SU-DHL-6 (cell line): ENCODE results near the gene PRLR.

Source experiments
- H2AFZ ChIP-seq: fragments of 200-600 bp; sonication (generic); 2 replicates; pipeline ENCODE4 v1.6.1; 2014; ENCODE audit warnings: low read depth, mild to moderate bottlenecking, moderate library complexity, mixed read lengths, antibody characterized with exemption, low read length; ENCODE audit not compliant: severe bottlenecking
- H3F3A ChIP-seq: fragments of 200-600 bp; shearing (Covaris generic); 2 replicates; pipeline ENCODE4 v1.6.0; 2016; ENCODE audit warnings: antibody characterized with exemption, mild to moderate bottlenecking; ENCODE audit not compliant: insufficient read depth
- H3K27ac ChIP-seq: fragments of 200-600 bp; sonication (generic); 2 replicates; pipeline ENCODE4 v1.5.1; 2016; ENCODE audit warnings: low read depth, mild to moderate bottlenecking, low read length, moderate library complexity, mixed read lengths
- H3K27me3 ChIP-seq: fragments of 200-600 bp; sonication (generic), shearing (Covaris generic); 2 replicates; pipeline ENCODE4 v1.6.0; 2014; ENCODE audit warnings: mild to moderate bottlenecking, low read length
- H3K36me3 ChIP-seq: fragments of 200-600 bp; sonication (generic); 2 replicates; pipeline ENCODE4 v1.6.1; 2014; ENCODE audit warnings: mild to moderate bottlenecking, low read length, mixed read lengths
- H3K4me2 ChIP-seq: fragments of 300-600, 200-600 bp; shearing (Covaris generic), sonication (generic); 2 replicates; pipeline ENCODE4 v1.6.0; 2014; ENCODE audit warnings: low read length, low read depth, mild to moderate bottlenecking; ENCODE audit not compliant: poor library complexity, severe bottlenecking
- H3K4me3 ChIP-seq: fragments of 200-600 bp; sonication (generic); 2 replicates; pipeline ENCODE4 v1.5.1; 2014; ENCODE audit warnings: antibody characterized with exemption, low read length, mild to moderate bottlenecking, mixed read lengths; ENCODE audit not compliant: insufficient read depth, poor library complexity, severe bottlenecking
- H3K79me2 ChIP-seq: fragments of 200-600 bp; sonication (generic); 2 replicates; pipeline ENCODE4 v1.6.1; 2014; ENCODE audit warnings: mild to moderate bottlenecking, low read length, moderate library complexity; ENCODE audit not compliant: insufficient read depth
- H3K9ac ChIP-seq: fragments of 200-600 bp; sonication (generic); 2 replicates; pipeline ENCODE4 v1.7.0; 2014; ENCODE audit warnings: mild to moderate bottlenecking, low read length
- H3K9me2 ChIP-seq: fragments of 200-600 bp; sonication (generic); replicated peaks from 2 replicates; pipeline ENCODE4 v1.6.1; 2014; ENCODE audit warnings: low read length; ENCODE audit not compliant: insufficient read depth
- H3K9me3 ChIP-seq: fragments of 200-600 bp; sonication (generic); 2 replicates; pipeline ENCODE4 v1.6.1; 2014; ENCODE audit warnings: low read length, mixed read lengths; ENCODE audit not compliant: insufficient read depth
- H4K20me1 ChIP-seq: fragments of 200-600 bp; sonication (generic); 2 replicates; pipeline ENCODE4 v1.6.1; 2014; ENCODE audit warnings: low read depth, mild to moderate bottlenecking, antibody characterized with exemption, low read length, moderate library complexity, mixed read lengths
- CTCF ChIP-seq: fragments of 200-600 bp; sonication (generic); IDR thresholded peaks from one replicate; pipeline ENCODE4 v1.5.1; 2017; ENCODE audit warnings: antibody characterized with exemption, mild to moderate bottlenecking, low read length, moderate library complexity; ENCODE audit not compliant: insufficient read depth, poor library complexity, severe bottlenecking
- EZH2phosphoT487 ChIP-seq: fragments of 200-600 bp; sonication (generic), shearing (Covaris generic); conservative IDR thresholded peaks from 2 replicates; pipeline ENCODE4 v1.6.1; 2018; ENCODE audit warnings: mild to moderate bottlenecking, antibody characterized with exemption, low read length, moderate library complexity, mixed read lengths

The PRLR gene

DNA sequence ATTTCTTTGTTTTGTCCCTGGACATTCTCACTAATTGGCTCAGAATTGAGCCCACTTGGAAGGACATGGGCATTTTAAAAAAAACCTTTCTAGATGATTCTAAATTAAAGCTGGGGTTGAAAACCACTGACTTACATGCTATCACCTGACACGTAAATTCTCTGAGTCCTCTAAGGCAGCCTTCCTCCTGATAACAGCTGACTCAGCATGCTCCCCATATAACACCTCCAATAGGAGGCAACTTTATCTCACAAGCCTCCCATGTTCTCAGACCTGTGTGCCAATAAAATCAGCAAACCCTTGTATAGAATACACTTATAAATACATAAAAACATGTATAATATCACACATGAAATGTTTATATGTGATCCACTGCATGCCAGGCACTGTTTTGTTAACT is 133.4 kb downstream of the PRLR start:
- Histone ChIP-seq H3K27ac (no peak overlapping the region), H3K79me2 (no peaks in the 10 kb centered on the region), H3K9ac (no peak overlapping the region), H3K9me3 (no peaks in the 10 kb centered on the region), H2AFZ (no peak overlapping the region), H3K4me2 (no peak overlapping the region), H3K4me3 (no peak overlapping the region), H3K9me2 (no peaks in the 10 kb centered on the region), H3K27me3 (no peaks in the 10 kb centered on the region), H4K20me1 (no peaks in the 10 kb centered on the region), H3K36me3 (no peaks in the 10 kb centered on the region), H3F3A (no peaks in the 10 kb centered on the region)
- TF ChIP-seq EZH2phosphoT487 (no peak), CTCF (no peak)

DNA sequence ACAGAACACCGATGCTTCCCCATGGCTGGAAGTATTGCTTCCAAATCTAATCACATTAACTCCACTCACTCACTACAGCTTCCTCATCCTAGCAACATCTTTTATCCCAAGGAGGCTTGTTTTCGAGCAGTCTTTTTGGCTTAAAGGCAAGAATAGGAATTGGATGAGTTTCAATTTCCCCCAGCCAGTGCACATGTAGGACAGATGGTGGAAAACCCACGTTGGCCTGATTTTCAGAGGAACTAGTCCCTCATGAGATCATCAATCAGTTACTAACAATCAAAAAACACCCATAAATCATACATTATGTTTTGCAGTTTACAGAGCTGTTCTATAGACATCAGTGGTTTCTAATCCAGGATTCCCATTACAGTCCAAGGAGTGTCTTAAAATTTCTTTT is 134.1 kb downstream of the PRLR start:
- Histone ChIP-seq H3K79me2 (no peaks in the 10 kb centered on the region), H3K4me3 (no peak overlapping the region), H3K9me2 (no peaks in the 10 kb centered on the region), H3K4me2 (no peak overlapping the region), H3K27me3 (no peaks in the 10 kb centered on the region), H3K9ac (no peak overlapping the region), H4K20me1 (no peaks in the 10 kb centered on the region), H3K36me3 (no peaks in the 10 kb centered on the region), H3K27ac (no peak overlapping the region), H3K9me3 (no peaks in the 10 kb centered on the region), H2AFZ (no peak overlapping the region), H3F3A (no peaks in the 10 kb centered on the region)
- TF ChIP-seq CTCF (no peak), EZH2phosphoT487 (no peak)

GRCh38 chr5:35095366-35095765 is 134.9 kb downstream of the PRLR start:
- no peaks in the 10 kb centered on the region for H3K27me3 ChIP-seq
- no peak overlapping the region for H3K9ac ChIP-seq
- H3K4me3 ChIP-seq, result no peak overlapping the region
- H3F3A ChIP-seq, result no peaks in the 10 kb centered on the region
- no peaks in the 10 kb centered on the region for H3K9me3 ChIP-seq
- no peaks in the 10 kb centered on the region for H3K9me2 ChIP-seq
- H3K4me2 ChIP-seq, result no peak overlapping the region
- no peaks in the 10 kb centered on the region for H4K20me1 ChIP-seq
- H2AFZ ChIP-seq, result no peak overlapping the region
- no peak for TF ChIP-seq EZH2phosphoT487
- TF ChIP-seq CTCF, result no peak
- no peaks in the 10 kb centered on the region for H3K79me2 ChIP-seq
- no peaks in the 10 kb centered on the region for H3K36me3 ChIP-seq
- H3K27ac ChIP-seq, result no peak overlapping the region

- no peaks in the 10 kb centered on the region for H3K9me2 ChIP-seq
- no peaks in the 10 kb centered on the region for H3K9me3 ChIP-seq
- no peak overlapping the region for H2AFZ ChIP-seq
- TF ChIP-seq EZH2phosphoT487 (no peak), CTCF (no peak)
- H3K27ac ChIP-seq, result no peak overlapping the region
- no peaks in the 10 kb centered on the region for H3K36me3 ChIP-seq
- no peak overlapping the region for H3K9ac ChIP-seq
- H3K4me3 ChIP-seq, result no peak overlapping the region
- H3F3A ChIP-seq, result no peaks in the 10 kb centered on the region
- no peak overlapping the region for H3K4me2 ChIP-seq
- no peaks in the 10 kb centered on the region for H3K27me3 ChIP-seq
- H3K79me2 ChIP-seq, result no peaks in the 10 kb centered on the region
- H4K20me1 ChIP-seq, result no peaks in the 10 kb centered on the region
Observed at GRCh38 chr5:35094948-35095347, 135.3 kb downstream of the PRLR start.
